AG20443 (cell line): ENCODE data around the gene WDFY4.

Experiments
- DNase-seq: peaks from one replicate; pipeline ENCODE4 v3.0.0; 2012; ENCODE audit warnings: low spot score, mixed read lengths

The WDFY4 gene

GRCh38 chr10:48792687-48793096, 108.0 kb downstream of the WDFY4 start:
- peak; percentile 70 for DNase-seq

GRCh38 chr10:48794074-48794473, 109.4 kb downstream of the WDFY4 start:
- no peak for DNase-seq

- no peak for DNase-seq
Observed at GRCh38 chr10:48796713-48797245, 112.1 kb downstream of the WDFY4 start.

- DNase-seq: no peak
Observed at GRCh38 chr10:48797830-48798229, 113.2 kb downstream of the WDFY4 start.

GRCh38 chr10:48798481-48799254, 114.0 kb downstream of the WDFY4 start:
- DNase-seq: peak; percentile 42

- DNase-seq: no peak
Observed at GRCh38 chr10:48799341-48800006, 114.8 kb downstream of the WDFY4 start.

- DNase-seq: no peak
Observed at GRCh38 chr10:48800007-48800675, 115.5 kb downstream of the WDFY4 start.

- no peak for DNase-seq
Observed at GRCh38 chr10:48801001-48801421, 116.3 kb downstream of the WDFY4 start.

GRCh38 chr10:48802611-48803071, 118.0 kb downstream of the WDFY4 start:
- no peak for DNase-seq

GRCh38 chr10:48803801-48804584, 119.3 kb downstream of the WDFY4 start:
- no peak for DNase-seq

- no peak for DNase-seq
Observed at GRCh38 chr10:48804740-48805182, 120.1 kb downstream of the WDFY4 start.

GRCh38 chr10:48805411-48805810, 120.7 kb downstream of the WDFY4 start:
- no peak for DNase-seq

GRCh38 chr10:48805848-48806247, 121.2 kb downstream of the WDFY4 start:
- no peak for DNase-seq

- DNase-seq: no peak
Observed at GRCh38 chr10:48806342-48806741, 121.7 kb downstream of the WDFY4 start.

GRCh38 chr10:48807791-48808470, 123.3 kb downstream of the WDFY4 start:
- no peak for DNase-seq

- no peak for DNase-seq
Observed at GRCh38 chr10:48809261-48809660, 124.6 kb downstream of the WDFY4 start.

- DNase-seq: no peak
Observed at GRCh38 chr10:48811461-48811860, 126.8 kb downstream of the WDFY4 start.

GRCh38 chr10:48811917-48812316, 127.2 kb downstream of the WDFY4 start:
- DNase-seq: no peak

- no peak for DNase-seq
Observed at GRCh38 chr10:48813291-48813690, 128.6 kb downstream of the WDFY4 start.

- no peak for DNase-seq
Observed at GRCh38 chr10:48813825-48814224, 129.2 kb downstream of the WDFY4 start.

GRCh38 chr10:48814933-48815332, 130.3 kb downstream of the WDFY4 start:
- no peak for DNase-seq
